Measurements from ENCODE around the gene SH3D21.

SH3D21 gene

GRCh38 chr1:36298640-36299039 is 7.5 kb upstream of the SH3D21 start:
- in situ Hi-C loops (cut with MboI; ENCODE audit: low sequenced_read_pairs, unreplicated experiment): no loop called here
- no peak for DNase-seq (ENCODE audit: low spot score)
- TF ChIP-seq CTCF (IDR thresholded peaks at IDR 0.05; ENCODE audit: borderline replicate concordance, control extremely low read depth, extremely low read depth, insufficient read depth, missing control alignments): no peak

GRCh38 chr1:36300526-36300925 is 5.6 kb upstream of the SH3D21 start:
- in situ Hi-C loops (cut with MboI; ENCODE audit: low sequenced_read_pairs, unreplicated experiment): no loop called here
- TF ChIP-seq CTCF (IDR thresholded peaks at IDR 0.05; ENCODE audit: borderline replicate concordance, control extremely low read depth, extremely low read depth, insufficient read depth, missing control alignments): no peak
- DNase-seq (ENCODE audit: low spot score): no peak

- no peak for TF ChIP-seq CTCF (IDR thresholded peaks at IDR 0.05; ENCODE audit: borderline replicate concordance, control extremely low read depth, extremely low read depth, insufficient read depth, missing control alignments)
- DNase-seq (ENCODE audit: low spot score): no peak
- in situ Hi-C loops (cut with MboI; ENCODE audit: low sequenced_read_pairs, unreplicated experiment): no loop called here
These were observed 4.9 kb upstream of the SH3D21 start for GRCh38 chr1:36301220-36301619.

GRCh38 chr1:36303244-36303643 is 2.9 kb upstream of the SH3D21 start:
- no peak for TF ChIP-seq CTCF (IDR thresholded peaks at IDR 0.05; ENCODE audit: borderline replicate concordance, control extremely low read depth, extremely low read depth, insufficient read depth, missing control alignments)
- no peak for DNase-seq (ENCODE audit: low spot score)
- in situ Hi-C loops (cut with MboI; ENCODE audit: low sequenced_read_pairs, unreplicated experiment): no loop called here

GRCh38 chr1:36303650-36304360 is 2.4 kb upstream of the SH3D21 start:
- in situ Hi-C loops (cut with MboI; ENCODE audit: low sequenced_read_pairs, unreplicated experiment): no loop called here
- TF ChIP-seq CTCF (IDR thresholded peaks at IDR 0.05; ENCODE audit: borderline replicate concordance, control extremely low read depth, extremely low read depth, insufficient read depth, missing control alignments): no peak
- DNase-seq (ENCODE audit: low spot score): no peak

- no peak for TF ChIP-seq CTCF (IDR thresholded peaks at IDR 0.05; ENCODE audit: borderline replicate concordance, control extremely low read depth, extremely low read depth, insufficient read depth, missing control alignments)
- in situ Hi-C loops (cut with MboI; ENCODE audit: low sequenced_read_pairs, unreplicated experiment): no loop called here
- DNase-seq (ENCODE audit: low spot score): no peak
These were observed 1.6 kb upstream of the SH3D21 start for GRCh38 chr1:36304521-36304920.

Measured in GM13976 (cell line).